HG02943 (cell line): ENCODE data around the gene UNC119.

Source experiments
- ATAC-seq: cut with Tn5 transposase; IDR thresholded peaks from one replicate; pipeline ENCODE4 v1.9.1; 2021; ENCODE audit warnings: mild to moderate bottlenecking, low read depth, moderate library complexity; ENCODE audit not compliant: unreplicated experiment

UNC119 gene

GRCh38 chr17:28501421-28502284 is 50.8 kb downstream of the UNC119 start:
- no peak for ATAC-seq

- no peak for ATAC-seq
These were observed 51.6 kb downstream of the UNC119 start for GRCh38 chr17:28500712-28501379.

GRCh38 chr17:28499684-28500357 is 52.6 kb downstream of the UNC119 start:
- ATAC-seq, result no peak

- ATAC-seq, result no peak
These were observed 53.1 kb downstream of the UNC119 start for GRCh38 chr17:28499364-28499664.

- no peak for ATAC-seq
These were observed 53.6 kb downstream of the UNC119 start for GRCh38 chr17:28498652-28499363.

- ATAC-seq, result no peak
These were observed 54.5 kb downstream of the UNC119 start for GRCh38 chr17:28497931-28498330.
